Natural killer cell treated with Interleukin-12 subunit alpha and Interleukin-12 subunit beta and Interleukin-15 and Interleukin-18, amount 100 ng/mL, for 72 hours (primary cell): ENCODE data around the gene TSPAN18. TPM values are rescaled to one million over a fixed set of nuclear protein-coding genes. Genes with fewer than 3 reads are reported as not detected.
A peak's percentile ranks its signal among the peaks of the same experiment; 100 is the strongest.

ENCODE experiments used
- ATAC-seq, 2 donors: fragments of 150-1000 bp; cut with Tn5 transposase in 1 of 2; sonication (Bioruptor Pico), chemical (Tn5 transposase) in 1 of 2; 2 replicates each; pipeline ENCODE4 v1.10.0; 2021
- DNase-seq: peaks from one replicate; pipeline ENCODE4 v3.0.0; 2022; ENCODE audit warnings: low spot score
- H3K27ac Mint-ChIP-seq, 2 donors: 1 replicate in 1 of 2; 2 replicates in 1 of 2; pipeline ENCODE4 v1.8.0; 2022; ENCODE audit warnings: mixed read lengths in 2 of 2, mild to moderate bottlenecking in 1 of 2, moderate library complexity in 1 of 2
- H3K27me3 Mint-ChIP-seq, 2 donors: 1 replicate in 1 of 2; 2 replicates in 1 of 2; pipeline ENCODE4 v1.8.0; 2022; ENCODE audit warnings: mixed read lengths in 2 of 2
- H3K36me3 Mint-ChIP-seq: one replicate; pipeline ENCODE4 v1.8.0; 2022; ENCODE audit warnings: mixed read lengths
- H3K4me1 Mint-ChIP-seq, 2 donors: 1 replicate in 1 of 2; 2 replicates in 1 of 2; pipeline ENCODE4 v1.8.0; 2022; ENCODE audit warnings: low read depth in 2 of 2, mixed read lengths in 2 of 2, mild to moderate bottlenecking in 1 of 2
- H3K4me3 Mint-ChIP-seq: one replicate; pipeline ENCODE4 v1.8.0; 2022; ENCODE audit warnings: mixed read lengths
- H3K9me3 Mint-ChIP-seq: 2 replicates; pipeline ENCODE4 v1.8.0; 2022; ENCODE audit warnings: mixed read lengths
- total RNA-seq, 2 donors: library from RNA; stranded (reverse); gene quantifications; one replicate each; pipeline ENCODE4 v1.2.3, GENCODE V29; 2022

The TSPAN18 gene
- total RNA-seq, 2 donors from 2014 or later: 0.26 to 0.64 TPM

DNA sequence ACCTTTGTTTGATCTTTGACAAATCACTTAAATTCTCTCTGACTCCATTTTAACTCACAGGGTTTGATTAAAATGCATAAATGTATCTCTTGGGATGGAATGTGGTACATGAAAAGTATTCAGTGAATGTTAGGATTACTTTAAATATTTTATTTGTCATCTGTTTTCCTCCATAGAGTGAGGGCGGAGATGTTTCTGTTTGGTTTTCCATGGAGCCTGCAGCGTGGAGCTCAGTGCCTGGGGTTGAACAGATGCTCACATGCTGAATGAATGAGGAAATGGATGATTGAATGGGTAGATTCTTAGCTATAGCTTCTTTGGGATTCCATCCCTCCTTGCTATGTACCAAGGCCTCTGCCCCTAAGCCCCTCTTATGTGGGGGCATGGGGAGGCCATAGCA, 10.0 kb downstream of the TSPAN18 start:
- no peak for ATAC-seq
- H3K9me3 Mint-ChIP-seq: no peaks in the 10 kb centered on the region
- H3K36me3 Mint-ChIP-seq: no peaks in the 10 kb centered on the region
- peaks cover 17 to 27% of the 10 kb centered on the region in 2 donors for H3K27me3 Mint-ChIP-seq
- no peak overlapping the region for H3K4me3 Mint-ChIP-seq
- H3K4me1 Mint-ChIP-seq: no peaks in the 10 kb centered on the region
- H3K27ac Mint-ChIP-seq: no peak overlapping the region
- no peak for DNase-seq

DNA sequence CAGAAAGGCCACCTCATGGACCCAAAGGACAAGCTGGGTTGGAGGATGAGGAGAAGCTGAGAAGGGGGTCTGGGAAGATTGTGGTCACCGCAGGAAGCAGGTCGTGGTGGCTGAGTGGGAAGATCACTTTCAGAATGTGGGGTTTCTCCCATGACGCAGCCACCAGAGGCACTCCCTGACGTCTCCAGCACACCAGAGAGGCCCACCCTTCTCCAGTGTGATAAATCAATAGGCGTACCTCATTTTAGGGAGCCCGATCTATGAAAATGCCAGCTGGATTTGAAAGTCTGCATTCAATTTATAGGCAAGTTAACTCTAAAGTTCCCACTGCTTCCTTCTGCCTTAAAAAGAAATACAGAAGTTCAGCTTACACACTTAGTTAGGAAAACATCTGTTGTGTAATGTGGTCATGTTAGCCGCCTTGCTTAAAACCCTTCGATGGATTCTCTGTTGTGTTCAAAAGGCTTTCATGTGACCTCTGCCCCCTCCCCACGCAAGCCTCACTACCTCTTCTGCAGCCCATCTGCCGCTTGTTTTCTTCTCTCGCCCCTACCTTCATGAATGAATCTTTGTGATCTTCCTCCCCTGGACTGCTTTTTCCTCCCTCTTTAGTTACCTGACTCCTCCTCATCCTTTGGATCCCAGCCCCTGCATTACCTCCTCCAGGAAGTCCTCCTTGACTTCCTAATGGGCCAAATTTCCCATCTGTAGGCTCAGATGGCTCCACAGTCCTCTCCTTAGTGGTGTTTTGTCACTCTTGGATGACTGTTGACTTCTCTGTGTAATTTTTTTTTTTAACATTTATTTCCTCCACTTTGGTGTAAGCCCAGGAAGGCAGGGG, 10.7 kb downstream of the TSPAN18 start:
- Mint-ChIP-seq H3K27me3 (peaks cover 18 to 27% of the 10 kb centered on the region in 2 donors), H3K36me3 (no peaks in the 10 kb centered on the region), H3K27ac (no peak overlapping the region), H3K4me3 (no peak overlapping the region), H3K4me1 (no peaks in the 10 kb centered on the region), H3K9me3 (no peaks in the 10 kb centered on the region)
- no peak for DNase-seq
- no peak for ATAC-seq

- Mint-ChIP-seq H3K4me3 (no peak overlapping the region), H3K27ac (no peak overlapping the region), H3K4me1 (no peaks in the 10 kb centered on the region), H3K9me3 (no peaks in the 10 kb centered on the region), H3K36me3 (no peaks in the 10 kb centered on the region), H3K27me3 (peaks cover 18 to 27% of the 10 kb centered on the region in 2 donors)
- DNase-seq (no peak), ATAC-seq (no peak)
Measured at GRCh38 chr11:44738791-44739190, 12.0 kb downstream of the TSPAN18 start.

- ATAC-seq (no peak), DNase-seq (no peak)
- no peaks in the 10 kb centered on the region for H3K9me3 Mint-ChIP-seq
- no peak overlapping the region for H3K27ac Mint-ChIP-seq
- peaks cover 16 to 37% of the 10 kb centered on the region in 2 donors for H3K27me3 Mint-ChIP-seq
- no peaks in the 10 kb centered on the region for H3K36me3 Mint-ChIP-seq
- H3K4me3 Mint-ChIP-seq: no peak overlapping the region
- no peaks in the 10 kb centered on the region for H3K4me1 Mint-ChIP-seq
Measured at GRCh38 chr11:44740967-44741366, 14.2 kb downstream of the TSPAN18 start.

- H3K4me3 Mint-ChIP-seq: no peak overlapping the region
- ATAC-seq (no peak), DNase-seq (no peak)
- H3K27me3 Mint-ChIP-seq: peaks cover 12 to 37% of the 10 kb centered on the region in 2 donors
- H3K36me3 Mint-ChIP-seq: no peaks in the 10 kb centered on the region
- no peaks in the 10 kb centered on the region for H3K9me3 Mint-ChIP-seq
- no peaks in the 10 kb centered on the region for H3K4me1 Mint-ChIP-seq
- H3K27ac Mint-ChIP-seq: no peak overlapping the region
Measured at GRCh38 chr11:44741976-44742375, 15.2 kb downstream of the TSPAN18 start.

GRCh38 chr11:44742508-44743246, 15.9 kb downstream of the TSPAN18 start:
- H3K27ac Mint-ChIP-seq: no peak overlapping the region
- ATAC-seq: no peak
- H3K36me3 Mint-ChIP-seq: no peaks in the 10 kb centered on the region
- H3K27me3 Mint-ChIP-seq: peaks cover 12 to 34% of the 10 kb centered on the region in 2 donors
- no peaks in the 10 kb centered on the region for H3K9me3 Mint-ChIP-seq
- no peaks in the 10 kb centered on the region for H3K4me1 Mint-ChIP-seq
- no peak for DNase-seq
- no peak overlapping the region for H3K4me3 Mint-ChIP-seq

DNA sequence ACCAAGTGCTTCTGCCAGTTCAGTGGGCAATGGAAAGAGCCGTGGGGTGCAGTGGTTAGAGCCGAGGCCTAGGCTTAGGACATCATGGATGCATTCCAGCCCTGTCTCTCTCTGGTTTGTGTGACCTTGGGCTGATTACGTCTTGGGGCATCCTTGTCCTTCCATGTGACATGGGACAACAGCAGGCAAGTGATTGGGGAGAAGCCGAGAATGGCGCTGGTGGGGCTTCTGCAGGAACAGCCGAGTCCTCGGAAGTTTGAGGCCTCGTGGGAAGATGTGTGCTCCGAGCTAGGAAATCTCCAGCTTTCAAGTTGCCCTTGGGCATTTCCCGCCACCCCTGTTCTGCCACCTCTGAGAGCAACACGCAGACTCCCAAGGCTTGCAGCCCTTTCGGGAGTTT, 16.6 kb downstream of the TSPAN18 start:
- Mint-ChIP-seq H3K4me1 (no peaks in the 10 kb centered on the region), H3K27me3 (peaks cover 14 to 28% of the 10 kb centered on the region in 2 donors), H3K36me3 (no peaks in the 10 kb centered on the region), H3K9me3 (no peaks in the 10 kb centered on the region), H3K4me3 (no peak overlapping the region), H3K27ac (no peak overlapping the region)
- DNase-seq: no peak
- ATAC-seq: no peak

- no peak overlapping the region for H3K27ac Mint-ChIP-seq
- H3K4me1 Mint-ChIP-seq: no peaks in the 10 kb centered on the region
- no peak for DNase-seq
- no peaks in the 10 kb centered on the region for H3K36me3 Mint-ChIP-seq
- H3K9me3 Mint-ChIP-seq: no peaks in the 10 kb centered on the region
- H3K27me3 Mint-ChIP-seq: peaks cover 11 to 22% of the 10 kb centered on the region in 2 donors
- ATAC-seq: no peak
- no peak overlapping the region for H3K4me3 Mint-ChIP-seq
Measured at GRCh38 chr11:44743959-44744557, 17.3 kb downstream of the TSPAN18 start.

GRCh38 chr11:44746894-44747293, 20.1 kb downstream of the TSPAN18 start:
- ATAC-seq: peak in 1 of 2 donors; percentile 21

DNA sequence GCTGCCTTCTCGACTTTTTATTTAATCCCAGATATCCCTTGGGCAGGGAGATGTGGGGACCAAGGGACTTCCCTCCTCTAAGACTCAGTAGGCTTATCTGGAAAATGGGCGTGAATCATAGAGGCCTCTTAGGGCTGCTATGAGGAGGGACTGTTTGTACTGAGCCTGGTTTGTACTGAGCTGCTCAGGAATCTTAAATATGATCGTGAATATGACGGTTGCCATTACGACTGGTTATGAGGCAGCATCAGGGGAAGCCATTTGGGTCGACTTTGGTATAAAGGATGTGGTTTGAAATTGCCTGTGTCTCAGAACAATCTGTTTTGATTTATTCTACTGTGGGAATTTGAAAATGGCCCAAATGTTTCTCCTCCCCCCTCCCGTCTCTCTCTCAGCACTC, 20.6 kb downstream of the TSPAN18 start:
- Mint-ChIP-seq H3K4me1 (no peaks in the 10 kb centered on the region), H3K27ac (no peak overlapping the region), H3K27me3 (peaks cover 10 to 11% of the 10 kb centered on the region in 2 donors), H3K4me3 (no peak overlapping the region), H3K36me3 (no peaks in the 10 kb centered on the region), H3K9me3 (no peaks in the 10 kb centered on the region)
- DNase-seq (no peak), ATAC-seq (no peak)

More at GRCh38 chr11:44746894-44747293, 20.1 kb downstream of the TSPAN18 start:
- H3K27ac Mint-ChIP-seq: no peak overlapping the region
- no peaks in the 10 kb centered on the region for H3K36me3 Mint-ChIP-seq
- H3K4me1 Mint-ChIP-seq: no peaks in the 10 kb centered on the region
- H3K4me3 Mint-ChIP-seq: no peak overlapping the region
- no peak for DNase-seq
- H3K27me3 Mint-ChIP-seq: peaks cover 9 to 10% of the 10 kb centered on the region in 2 donors
- H3K9me3 Mint-ChIP-seq: no peaks in the 10 kb centered on the region

GRCh38 chr11:44747836-44748235, 21.1 kb downstream of the TSPAN18 start:
- DNase-seq: no peak
- Mint-ChIP-seq H3K4me1 (no peaks in the 10 kb centered on the region), H3K27me3 (peaks cover 10 to 12% of the 10 kb centered on the region in 2 donors), H3K9me3 (no peaks in the 10 kb centered on the region), H3K4me3 (no peak overlapping the region), H3K36me3 (no peaks in the 10 kb centered on the region), H3K27ac (no peak overlapping the region)
- no peak for ATAC-seq

DNA sequence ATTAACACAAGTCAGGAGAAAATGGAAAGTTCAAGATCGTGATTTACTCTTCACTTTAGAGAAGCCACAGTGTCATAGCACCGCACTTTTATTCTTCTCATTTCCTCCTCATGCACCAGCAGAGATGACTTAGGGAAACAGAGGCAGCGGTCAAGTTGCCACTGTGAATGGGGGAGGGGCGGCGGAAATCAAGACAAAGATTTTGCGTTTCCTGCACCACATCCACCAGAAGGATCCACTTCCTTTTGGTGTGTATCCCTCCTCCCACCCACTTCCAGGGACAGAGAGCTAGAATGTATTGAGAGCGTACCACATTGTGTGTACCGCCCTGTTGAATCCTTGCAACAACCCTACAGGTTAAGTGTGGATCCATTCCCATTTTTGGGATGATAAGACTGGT, 21.8 kb downstream of the TSPAN18 start:
- no peak for ATAC-seq
- Mint-ChIP-seq H3K27ac (no peak overlapping the region), H3K9me3 (no peaks in the 10 kb centered on the region), H3K4me3 (no peak overlapping the region), H3K36me3 (no peaks in the 10 kb centered on the region), H3K27me3 (peaks cover 10 to 17% of the 10 kb centered on the region in 2 donors), H3K4me1 (no peaks in the 10 kb centered on the region)
- no peak for DNase-seq

- Mint-ChIP-seq H3K9me3 (no peaks in the 10 kb centered on the region), H3K27ac (no peak overlapping the region), H3K4me3 (no peak overlapping the region), H3K27me3 (peaks cover 10 to 17% of the 10 kb centered on the region in 2 donors), H3K4me1 (no peaks in the 10 kb centered on the region), H3K36me3 (no peaks in the 10 kb centered on the region)
- no peak for DNase-seq
- no peak for ATAC-seq
Measured at GRCh38 chr11:44749189-44749588, 22.4 kb downstream of the TSPAN18 start.
